NCI-H460 (cell line): ENCODE results near the gene BTN3A1. TPM values are rescaled to one million over a fixed set of nuclear protein-coding genes. Genes with fewer than 3 reads are reported as not detected.
"Not testable (repeated sequence)": the region's sequence is repeated elsewhere in the genome, so short reads cannot be mapped to it uniquely, and the experiment has no call there.

ENCODE experiments used
- DNase-seq: peaks from one replicate; pipeline ENCODE4 v3.0.0-alpha.2; 2016; ENCODE audit warnings: low read depth; ENCODE audit errors: extremely low read depth
- total RNA-seq: library from RNA; depleted of rRNA; stranded (reverse); fragments of >200 nt; shearing (Covaris generic); gene quantifications from 2 replicates; pipeline ENCODE4 v1.2.3, GENCODE V29; 2014

BTN3A1 gene
- total RNA-seq, 1 experiment from 2014 or later: 11.4 TPM

GRCh38 chr6:26378143-26378542 is 23.9 kb upstream of the BTN3A1 start:
- DNase-seq: not testable (repeated sequence)

DNA sequence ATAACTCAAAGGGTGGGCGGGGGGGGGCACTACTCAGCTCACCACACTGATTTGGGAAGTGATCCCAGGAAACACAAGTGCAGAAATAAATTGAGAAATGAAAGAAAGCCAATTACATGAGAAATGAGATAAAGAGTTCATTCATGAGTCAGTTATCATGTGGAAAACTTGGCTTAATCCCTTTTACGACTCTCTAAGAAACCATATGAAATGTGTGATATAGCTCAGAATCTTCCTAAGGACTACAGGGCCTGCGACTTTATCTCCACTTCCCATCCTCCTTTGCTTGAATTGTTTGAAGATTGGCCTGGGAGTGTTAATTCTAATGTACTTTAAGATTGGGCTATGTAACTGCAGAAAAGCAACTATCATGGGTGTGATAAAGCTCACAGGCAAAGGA is 22.8 kb upstream of the BTN3A1 start:
- DNase-seq: no peak

DNA sequence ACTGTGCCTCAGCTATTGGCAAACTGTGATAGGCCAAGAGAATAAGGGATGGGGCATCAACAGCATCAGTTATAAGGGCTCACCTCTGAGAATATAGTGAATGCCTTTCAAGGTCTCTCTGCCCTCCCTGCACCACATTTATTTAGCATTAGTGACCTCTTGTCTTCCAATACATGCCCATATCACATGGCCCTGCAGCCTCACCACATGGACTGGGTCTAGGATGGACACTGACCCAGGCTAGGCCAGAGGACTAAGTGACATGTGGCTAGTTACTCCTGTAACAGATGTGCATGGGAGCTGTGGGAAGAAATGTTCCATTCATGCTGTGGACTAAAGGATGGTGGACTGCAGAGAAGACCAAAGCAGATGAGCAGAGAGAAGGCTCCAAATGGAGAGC is 22.3 kb upstream of the BTN3A1 start:
- DNase-seq: no peak

DNA sequence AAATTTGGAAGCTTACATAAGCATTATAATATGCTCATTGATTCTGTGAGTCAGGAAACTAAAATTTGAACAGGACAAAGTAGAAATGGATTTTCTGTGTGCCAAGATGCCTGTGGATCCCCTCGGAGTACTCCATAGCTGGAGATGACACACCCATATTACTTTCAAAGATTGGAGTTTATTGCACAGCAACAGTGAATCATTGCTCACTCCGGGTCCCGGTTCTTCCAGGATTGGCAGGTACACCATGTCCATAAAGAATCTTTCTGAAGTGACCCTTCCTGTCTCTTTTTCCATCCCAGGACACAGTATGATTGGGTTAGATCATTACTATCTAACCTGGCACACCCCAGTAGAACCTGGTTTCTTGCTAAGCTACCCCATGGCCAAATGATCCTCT is 21.8 kb upstream of the BTN3A1 start:
- no peak for DNase-seq

DNA sequence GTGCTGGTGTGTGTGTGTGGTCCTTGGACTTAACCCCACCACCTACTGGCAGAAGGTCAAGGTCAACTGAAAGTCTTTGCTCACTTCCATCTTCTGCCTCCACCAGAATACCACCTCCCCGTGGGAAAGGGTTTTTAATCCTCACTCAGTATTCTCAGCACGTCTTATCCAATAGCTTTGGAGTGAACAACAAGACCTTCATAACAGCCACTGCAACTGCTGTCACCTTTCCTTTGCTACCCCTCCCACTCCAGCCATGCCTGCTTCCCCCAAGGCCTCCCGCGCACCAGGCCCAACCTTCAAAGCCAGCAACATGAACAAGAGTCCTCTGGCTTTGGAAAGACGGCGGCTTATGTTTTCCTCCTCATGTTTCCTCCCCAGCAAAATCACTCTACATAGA is 20.0 kb upstream of the BTN3A1 start:
- DNase-seq: no peak

- no peak for DNase-seq
Observed at GRCh38 chr6:26383624-26384417, 18.3 kb upstream of the BTN3A1 start.

DNA sequence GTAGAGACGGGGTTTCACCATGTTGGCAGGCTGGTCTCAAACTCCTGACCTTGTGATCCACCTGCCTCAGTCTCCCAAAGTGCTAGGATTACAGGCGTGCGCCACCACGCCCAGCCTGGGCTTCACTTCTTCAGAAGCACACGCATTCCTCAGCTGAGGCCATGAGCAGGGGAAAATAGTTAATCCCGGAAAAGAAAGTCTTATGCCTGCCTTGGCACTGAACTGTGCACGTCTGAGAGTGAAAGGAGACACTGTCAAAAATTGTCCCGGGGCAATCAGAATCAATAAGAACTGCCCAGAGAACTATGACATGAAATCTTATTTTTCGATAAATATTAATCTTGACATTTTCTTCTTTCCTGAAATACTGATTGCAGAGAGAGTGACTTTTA is 16.3 kb upstream of the BTN3A1 start:
- DNase-seq: no peak

DNA sequence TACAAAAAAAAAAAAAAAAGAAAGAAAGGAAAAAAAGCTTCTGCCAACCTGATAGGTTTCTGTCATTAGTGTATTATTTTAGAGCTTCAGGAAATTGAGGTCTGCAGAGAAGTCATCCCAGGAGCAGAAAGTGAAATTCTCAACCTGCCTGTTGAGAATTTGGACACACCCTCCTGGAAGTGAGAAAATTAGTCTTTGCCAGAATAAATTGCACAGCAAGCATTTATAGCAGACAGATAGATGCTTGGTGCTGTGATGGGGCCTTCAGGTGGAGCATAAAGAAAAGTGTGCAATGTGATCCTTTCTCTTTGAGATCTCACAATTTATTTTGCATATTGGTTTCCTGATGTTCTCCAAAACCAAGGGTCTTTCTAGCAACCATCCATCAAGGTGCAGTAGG is 14.5 kb upstream of the BTN3A1 start:
- DNase-seq: no peak

DNA sequence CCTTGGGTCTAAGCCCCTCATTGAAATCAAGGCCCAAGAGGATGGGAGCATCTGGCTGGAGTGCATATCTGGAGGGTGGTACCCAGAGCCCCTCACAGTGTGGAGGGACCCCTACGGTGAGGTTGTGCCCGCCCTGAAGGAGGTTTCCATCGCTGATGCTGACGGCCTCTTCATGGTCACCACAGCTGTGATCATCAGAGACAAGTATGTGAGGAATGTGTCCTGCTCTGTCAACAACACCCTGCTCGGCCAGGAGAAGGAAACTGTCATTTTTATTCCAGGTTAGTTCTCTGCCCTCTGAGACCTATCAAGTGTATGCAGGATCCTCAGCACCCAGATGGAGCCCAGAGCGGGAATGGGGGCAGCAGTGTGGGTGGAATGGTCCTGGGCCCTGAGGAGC is 14.1 kb upstream of the BTN3A1 start:
- DNase-seq: no peak

GRCh38 chr6:26388441-26388840 is 13.6 kb upstream of the BTN3A1 start:
- no peak for DNase-seq

- no peak for DNase-seq
Observed at GRCh38 chr6:26389349-26389894, 12.7 kb upstream of the BTN3A1 start.

GRCh38 chr6:26390531-26390930 is 11.5 kb upstream of the BTN3A1 start:
- no peak for DNase-seq

DNA sequence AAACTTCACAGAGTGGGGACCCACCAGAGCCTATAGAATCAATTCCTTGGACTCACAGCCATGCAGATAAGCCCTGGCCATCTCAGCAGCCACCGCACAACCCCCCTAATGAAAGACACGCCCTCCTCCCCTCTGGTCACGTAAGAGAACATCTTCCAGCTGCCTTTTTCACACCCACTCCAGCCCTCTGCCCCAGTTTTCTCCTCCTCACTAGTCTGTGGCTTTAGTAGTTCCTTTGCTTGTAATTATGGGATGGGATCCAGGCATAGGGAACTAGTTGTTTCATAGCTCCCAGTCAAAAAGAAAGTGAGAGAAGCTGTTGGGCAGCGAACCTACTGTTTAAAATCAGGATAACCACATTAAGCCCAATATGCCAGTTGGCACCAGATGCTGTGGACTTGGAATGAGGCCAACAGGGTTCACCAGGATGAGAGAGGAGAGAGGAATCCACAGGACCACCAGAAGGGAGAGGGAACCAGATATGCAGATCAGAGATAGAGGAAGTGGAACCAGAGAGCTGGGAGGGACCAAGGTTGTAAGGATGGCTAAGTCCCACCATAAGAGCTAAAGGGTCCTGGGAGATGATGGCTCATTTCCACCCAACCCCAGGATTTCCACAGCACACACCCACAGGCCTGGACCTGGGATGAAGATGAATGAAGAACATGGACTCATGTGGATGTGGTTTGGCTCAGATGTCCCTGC is 9.0 kb upstream of the BTN3A1 start:
- DNase-seq: no peak

DNA sequence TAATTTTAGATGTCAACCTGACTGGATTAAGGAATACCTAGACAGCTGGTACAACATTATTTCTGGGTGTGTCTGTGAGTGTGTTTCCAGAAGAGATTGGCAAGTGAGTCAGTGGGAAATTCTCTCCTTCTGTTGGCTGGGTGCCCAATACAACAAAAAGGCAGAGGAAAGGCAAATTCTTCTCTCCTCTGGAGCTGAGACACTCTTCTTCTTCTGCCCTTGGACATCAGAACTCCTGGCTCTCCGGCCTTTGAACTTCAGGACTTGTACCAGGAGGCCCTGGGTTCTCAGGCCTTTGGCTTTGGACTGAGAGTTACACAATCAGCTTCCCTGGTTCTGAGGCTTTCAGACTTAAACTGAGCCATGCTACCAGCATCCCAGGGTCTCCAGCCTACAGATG is 7.8 kb upstream of the BTN3A1 start:
- peak; percentile 69 for DNase-seq

- no peak for DNase-seq
Observed at GRCh38 chr6:26398555-26398954, 3.5 kb upstream of the BTN3A1 start.

DNA sequence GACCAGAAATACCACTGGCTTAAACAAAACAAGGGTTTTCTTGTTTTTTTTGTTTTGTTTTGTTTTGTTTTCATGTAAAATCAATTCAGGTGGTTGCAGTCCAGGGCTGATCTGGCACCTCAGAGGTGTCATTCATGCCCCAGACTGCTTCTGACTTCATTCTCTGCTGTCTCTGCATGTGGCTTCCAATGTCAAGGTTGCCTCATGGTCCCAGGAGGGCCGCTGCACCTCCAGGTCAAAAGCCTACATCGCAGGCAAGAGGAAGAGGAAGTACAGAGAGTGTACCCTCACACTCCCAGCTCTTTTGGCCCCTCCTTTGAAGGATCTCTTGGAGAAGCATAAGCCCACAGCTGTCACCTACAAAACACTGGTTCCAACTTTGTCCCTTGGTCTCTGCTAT is 1.4 kb upstream of the BTN3A1 start:
- DNase-seq: no peak

GRCh38 chr6:26401389-26401986 is 587 bp upstream of the BTN3A1 start:
- DNase-seq: no peak

- DNase-seq: no peak
Observed at GRCh38 chr6:26403893-26404292, 1.8 kb downstream of the BTN3A1 start.

- no peak for DNase-seq
Observed at GRCh38 chr6:26404546-26404945, 2.5 kb downstream of the BTN3A1 start.

DNA sequence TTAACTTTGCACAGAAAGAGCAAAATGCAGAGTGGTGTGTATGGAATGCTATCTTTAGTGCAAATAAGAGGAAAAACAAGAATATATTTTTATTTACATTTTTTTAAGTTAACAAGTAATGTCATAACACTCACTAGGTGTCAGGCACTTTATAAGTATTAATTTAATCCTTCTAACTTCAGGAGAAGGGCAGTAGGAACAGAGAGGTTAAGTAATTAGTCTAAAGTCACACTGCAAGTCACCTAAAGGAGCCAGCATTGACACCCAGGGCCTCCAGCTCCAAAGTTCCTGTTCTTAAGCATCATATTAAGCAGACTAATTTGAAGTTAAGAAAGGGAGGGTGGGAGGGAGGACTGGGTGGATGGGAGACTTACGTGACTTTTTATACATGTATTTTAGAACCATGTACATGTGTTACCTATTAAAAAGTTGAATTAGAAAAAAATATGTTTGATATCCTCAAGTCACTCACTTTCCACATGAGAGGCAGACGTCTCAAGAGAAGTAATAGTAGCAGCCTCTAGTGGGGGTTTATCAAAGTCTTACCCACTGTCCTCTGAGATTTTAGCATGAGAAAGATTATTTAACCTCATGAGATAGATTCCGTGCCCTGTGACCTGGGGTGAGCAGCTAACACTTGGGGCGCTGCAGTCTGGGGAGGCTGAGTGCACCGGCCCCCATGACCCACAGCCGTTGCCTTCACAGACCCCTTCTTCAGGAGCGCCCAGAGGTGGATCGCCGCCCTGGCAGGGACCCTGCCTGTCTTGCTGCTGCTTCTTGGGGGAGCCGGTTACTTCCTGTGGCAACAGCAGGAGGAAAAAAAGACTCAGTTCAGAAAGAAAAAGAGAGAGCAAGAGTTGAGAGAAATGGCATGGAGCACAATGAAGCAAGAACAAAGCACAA is 7.0 kb downstream of the BTN3A1 start:
- DNase-seq: no peak

GRCh38 chr6:26411751-26412150 is 9.7 kb downstream of the BTN3A1 start:
- no peak for DNase-seq
